ENCODE data around the gene CERS6. TPM values are rescaled to one million over a fixed set of nuclear protein-coding genes. Genes with fewer than 3 reads are reported as not detected.

The CERS6 gene
- total RNA-seq, 1 experiment from 2014 or later, result 17.3 TPM

DNA sequence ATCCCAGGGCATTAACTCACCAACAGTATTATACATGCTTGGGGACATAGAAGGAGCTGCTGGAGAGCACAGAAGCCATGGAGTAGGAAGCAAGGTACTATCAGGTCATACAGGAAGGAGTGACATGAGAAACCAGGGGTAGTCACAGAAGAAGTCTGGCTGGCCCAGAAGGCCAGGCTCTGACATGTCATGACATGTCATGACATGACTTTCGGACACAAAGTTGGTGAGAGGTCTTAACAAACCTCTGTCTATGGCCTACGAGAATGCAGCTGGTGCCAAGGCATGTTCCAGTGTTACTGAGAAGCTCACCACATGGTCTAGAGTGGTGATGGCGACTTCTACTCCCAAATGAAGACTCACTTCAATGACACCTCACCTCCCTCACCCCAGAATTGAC is 3.3 kb upstream of the CERS6 start (continued):
- TF ChIP-seq, protein P1, sequence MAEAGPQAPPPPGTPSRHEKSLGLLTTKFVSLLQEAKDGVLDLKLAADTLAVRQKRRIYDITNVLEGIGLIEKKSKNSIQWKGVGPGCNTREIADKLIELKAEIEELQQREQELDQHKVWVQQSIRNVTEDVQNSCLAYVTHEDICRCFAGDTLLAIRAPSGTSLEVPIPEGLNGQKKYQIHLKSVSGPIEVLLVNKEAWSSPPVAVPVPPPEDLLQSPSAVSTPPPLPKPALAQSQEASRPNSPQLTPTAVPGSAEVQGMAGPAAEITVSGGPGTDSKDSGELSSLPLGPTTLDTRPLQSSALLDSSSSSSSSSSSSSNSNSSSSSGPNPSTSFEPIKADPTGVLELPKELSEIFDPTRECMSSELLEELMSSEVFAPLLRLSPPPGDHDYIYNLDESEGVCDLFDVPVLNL (CRISPR knock-in tag; IDR thresholded peaks at IDR 0.05; ENCODE audit: borderline replicate concordance, low read depth), result no peak
- TF ChIP-seq TCF7 (CRISPR knock-in tag; IDR thresholded peaks at IDR 0.05; ENCODE audit: low read depth) (no peak), ZNF219 (CRISPR knock-in tag; IDR thresholded peaks at IDR 0.05; ENCODE audit: borderline replicate concordance) (no peak)
- TF ChIP-seq, protein P2, sequence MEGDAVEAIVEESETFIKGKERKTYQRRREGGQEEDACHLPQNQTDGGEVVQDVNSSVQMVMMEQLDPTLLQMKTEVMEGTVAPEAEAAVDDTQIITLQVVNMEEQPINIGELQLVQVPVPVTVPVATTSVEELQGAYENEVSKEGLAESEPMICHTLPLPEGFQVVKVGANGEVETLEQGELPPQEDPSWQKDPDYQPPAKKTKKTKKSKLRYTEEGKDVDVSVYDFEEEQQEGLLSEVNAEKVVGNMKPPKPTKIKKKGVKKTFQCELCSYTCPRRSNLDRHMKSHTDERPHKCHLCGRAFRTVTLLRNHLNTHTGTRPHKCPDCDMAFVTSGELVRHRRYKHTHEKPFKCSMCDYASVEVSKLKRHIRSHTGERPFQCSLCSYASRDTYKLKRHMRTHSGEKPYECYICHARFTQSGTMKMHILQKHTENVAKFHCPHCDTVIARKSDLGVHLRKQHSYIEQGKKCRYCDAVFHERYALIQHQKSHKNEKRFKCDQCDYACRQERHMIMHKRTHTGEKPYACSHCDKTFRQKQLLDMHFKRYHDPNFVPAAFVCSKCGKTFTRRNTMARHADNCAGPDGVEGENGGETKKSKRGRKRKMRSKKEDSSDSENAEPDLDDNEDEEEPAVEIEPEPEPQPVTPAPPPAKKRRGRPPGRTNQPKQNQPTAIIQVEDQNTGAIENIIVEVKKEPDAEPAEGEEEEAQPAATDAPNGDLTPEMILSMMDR (IDR thresholded peaks at IDR 0.05), result no peak
- TF ChIP-seq, protein P3, sequence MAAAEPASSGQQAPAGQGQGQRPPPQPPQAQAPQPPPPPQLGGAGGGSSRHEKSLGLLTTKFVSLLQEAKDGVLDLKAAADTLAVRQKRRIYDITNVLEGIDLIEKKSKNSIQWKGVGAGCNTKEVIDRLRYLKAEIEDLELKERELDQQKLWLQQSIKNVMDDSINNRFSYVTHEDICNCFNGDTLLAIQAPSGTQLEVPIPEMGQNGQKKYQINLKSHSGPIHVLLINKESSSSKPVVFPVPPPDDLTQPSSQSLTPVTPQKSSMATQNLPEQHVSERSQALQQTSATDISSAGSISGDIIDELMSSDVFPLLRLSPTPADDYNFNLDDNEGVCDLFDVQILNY (CRISPR knock-in tag; IDR thresholded peaks at IDR 0.05), result no peak
- TF ChIP-seq, protein P4, sequence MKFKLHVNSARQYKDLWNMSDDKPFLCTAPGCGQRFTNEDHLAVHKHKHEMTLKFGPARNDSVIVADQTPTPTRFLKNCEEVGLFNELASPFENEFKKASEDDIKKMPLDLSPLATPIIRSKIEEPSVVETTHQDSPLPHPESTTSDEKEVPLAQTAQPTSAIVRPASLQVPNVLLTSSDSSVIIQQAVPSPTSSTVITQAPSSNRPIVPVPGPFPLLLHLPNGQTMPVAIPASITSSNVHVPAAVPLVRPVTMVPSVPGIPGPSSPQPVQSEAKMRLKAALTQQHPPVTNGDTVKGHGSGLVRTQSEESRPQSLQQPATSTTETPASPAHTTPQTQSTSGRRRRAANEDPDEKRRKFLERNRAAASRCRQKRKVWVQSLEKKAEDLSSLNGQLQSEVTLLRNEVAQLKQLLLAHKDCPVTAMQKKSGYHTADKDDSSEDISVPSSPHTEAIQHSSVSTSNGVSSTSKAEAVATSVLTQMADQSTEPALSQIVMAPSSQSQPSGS (CRISPR knock-in tag; IDR thresholded peaks at IDR 0.05; ENCODE audit: borderline replicate concordance, low read depth), result no peak

DNA sequence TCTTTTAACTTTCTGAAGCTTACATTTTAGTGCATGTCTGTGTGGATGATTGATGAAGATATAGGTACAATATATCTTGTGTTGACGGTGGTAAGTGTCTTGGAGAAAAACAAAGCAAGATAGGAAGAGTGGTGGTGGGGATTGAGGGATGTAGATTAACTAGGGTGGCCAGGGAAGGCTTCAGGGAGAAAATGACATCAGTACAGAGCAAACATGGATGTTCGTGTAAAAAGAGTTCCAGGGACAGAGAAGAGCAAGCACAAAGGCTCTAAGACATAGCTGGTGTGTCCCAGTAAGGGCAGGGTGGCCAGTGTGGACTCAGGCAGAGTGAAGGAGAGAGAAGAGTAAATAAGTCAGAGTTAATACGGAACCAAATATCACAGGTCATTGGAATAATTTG is 2.7 kb upstream of the CERS6 start:
- Mint-ChIP-seq H3K36me3 (no peaks in the 10 kb centered on the region), H3K9me3 (no peaks in the 10 kb centered on the region), H3K27ac (no peak overlapping the region), H3K27me3 (ENCODE audit: low read depth) (peaks cover 10% of the 10 kb centered on the region), H3K4me3 (no peak overlapping the region), H3K4me1 (peaks cover 11% of the 10 kb centered on the region)
- ChIA-PET POLR2A (no interaction called here), CTCF (no interaction called here)
- no peak for TF ChIP-seq NR3C1 (CRISPR knock-in tag; conservative IDR thresholded peaks at IDR 0.05; ENCODE audit: low read depth)
- TF ChIP-seq, protein P5, sequence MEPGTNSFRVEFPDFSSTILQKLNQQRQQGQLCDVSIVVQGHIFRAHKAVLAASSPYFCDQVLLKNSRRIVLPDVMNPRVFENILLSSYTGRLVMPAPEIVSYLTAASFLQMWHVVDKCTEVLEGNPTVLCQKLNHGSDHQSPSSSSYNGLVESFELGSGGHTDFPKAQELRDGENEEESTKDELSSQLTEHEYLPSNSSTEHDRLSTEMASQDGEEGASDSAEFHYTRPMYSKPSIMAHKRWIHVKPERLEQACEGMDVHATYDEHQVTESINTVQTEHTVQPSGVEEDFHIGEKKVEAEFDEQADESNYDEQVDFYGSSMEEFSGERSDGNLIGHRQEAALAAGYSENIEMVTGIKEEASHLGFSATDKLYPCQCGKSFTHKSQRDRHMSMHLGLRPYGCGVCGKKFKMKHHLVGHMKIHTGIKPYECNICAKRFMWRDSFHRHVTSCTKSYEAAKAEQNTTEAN (CRISPR knock-in tag; IDR thresholded peaks at IDR 0.05), result no peak
- no peak for TF ChIP-seq NFATC4 (CRISPR knock-in tag; IDR thresholded peaks at IDR 0.05)
- TF ChIP-seq SP1 (CRISPR knock-in tag; conservative IDR thresholded peaks at IDR 0.05), result no peak
- TF ChIP-seq, protein P6, sequence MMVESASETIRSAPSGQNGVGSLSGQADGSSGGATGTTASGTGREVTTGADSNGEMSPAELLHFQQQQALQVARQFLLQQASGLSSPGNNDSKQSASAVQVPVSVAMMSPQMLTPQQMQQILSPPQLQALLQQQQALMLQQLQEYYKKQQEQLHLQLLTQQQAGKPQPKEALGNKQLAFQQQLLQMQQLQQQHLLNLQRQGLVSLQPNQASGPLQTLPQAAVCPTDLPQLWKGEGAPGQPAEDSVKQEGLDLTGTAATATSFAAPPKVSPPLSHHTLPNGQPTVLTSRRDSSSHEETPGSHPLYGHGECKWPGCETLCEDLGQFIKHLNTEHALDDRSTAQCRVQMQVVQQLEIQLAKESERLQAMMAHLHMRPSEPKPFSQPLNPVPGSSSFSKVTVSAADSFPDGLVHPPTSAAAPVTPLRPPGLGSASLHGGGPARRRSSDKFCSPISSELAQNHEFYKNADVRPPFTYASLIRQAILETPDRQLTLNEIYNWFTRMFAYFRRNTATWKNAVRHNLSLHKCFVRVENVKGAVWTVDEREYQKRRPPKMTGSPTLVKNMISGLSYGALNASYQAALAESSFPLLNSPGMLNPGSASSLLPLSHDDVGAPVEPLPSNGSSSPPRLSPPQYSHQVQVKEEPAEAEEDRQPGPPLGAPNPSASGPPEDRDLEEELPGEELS (CRISPR knock-in tag; IDR thresholded peaks at IDR 0.05), result no peak
- no peak for TF ChIP-seq ZNF121 (CRISPR knock-in tag; IDR thresholded peaks at IDR 0.05)
- TF ChIP-seq, protein P1 (CRISPR knock-in tag; IDR thresholded peaks at IDR 0.05; ENCODE audit: borderline replicate concordance, low read depth), result no peak
- TF ChIP-seq, protein P7, sequence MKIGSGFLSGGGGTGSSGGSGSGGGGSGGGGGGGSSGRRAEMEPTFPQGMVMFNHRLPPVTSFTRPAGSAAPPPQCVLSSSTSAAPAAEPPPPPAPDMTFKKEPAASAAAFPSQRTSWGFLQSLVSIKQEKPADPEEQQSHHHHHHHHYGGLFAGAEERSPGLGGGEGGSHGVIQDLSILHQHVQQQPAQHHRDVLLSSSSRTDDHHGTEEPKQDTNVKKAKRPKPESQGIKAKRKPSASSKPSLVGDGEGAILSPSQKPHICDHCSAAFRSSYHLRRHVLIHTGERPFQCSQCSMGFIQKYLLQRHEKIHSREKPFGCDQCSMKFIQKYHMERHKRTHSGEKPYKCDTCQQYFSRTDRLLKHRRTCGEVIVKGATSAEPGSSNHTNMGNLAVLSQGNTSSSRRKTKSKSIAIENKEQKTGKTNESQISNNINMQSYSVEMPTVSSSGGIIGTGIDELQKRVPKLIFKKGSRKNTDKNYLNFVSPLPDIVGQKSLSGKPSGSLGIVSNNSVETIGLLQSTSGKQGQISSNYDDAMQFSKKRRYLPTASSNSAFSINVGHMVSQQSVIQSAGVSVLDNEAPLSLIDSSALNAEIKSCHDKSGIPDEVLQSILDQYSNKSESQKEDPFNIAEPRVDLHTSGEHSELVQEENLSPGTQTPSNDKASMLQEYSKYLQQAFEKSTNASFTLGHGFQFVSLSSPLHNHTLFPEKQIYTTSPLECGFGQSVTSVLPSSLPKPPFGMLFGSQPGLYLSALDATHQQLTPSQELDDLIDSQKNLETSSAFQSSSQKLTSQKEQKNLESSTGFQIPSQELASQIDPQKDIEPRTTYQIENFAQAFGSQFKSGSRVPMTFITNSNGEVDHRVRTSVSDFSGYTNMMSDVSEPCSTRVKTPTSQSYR (CRISPR knock-in tag; IDR thresholded peaks at IDR 0.05), result no peak
- no peak for TF ChIP-seq ZNF219 (CRISPR knock-in tag; IDR thresholded peaks at IDR 0.05; ENCODE audit: borderline replicate concordance)
- no peak for TF ChIP-seq NFYB (CRISPR knock-in tag; conservative IDR thresholded peaks at IDR 0.05; ENCODE audit: low read depth)
- no peak for TF ChIP-seq CREB1 (CRISPR knock-in tag; IDR thresholded peaks at IDR 0.05)
- DNase-seq (ENCODE audit: low spot score) (no peak), ATAC-seq (no peak)

Measured in WTC11 (cell line).